KMS-11 (cell line): ENCODE results near the gene OGFOD1.

ENCODE experiments used
- H2AFZ ChIP-seq: fragments of 200-600 bp; sonication (generic); 2 replicates; pipeline ENCODE4 v1.6.1; 2016; ENCODE audit warnings: antibody characterized with exemption, mixed run types, low read depth
- H3K27ac ChIP-seq: fragments of 200-600 bp; sonication (generic); 2 replicates; pipeline ENCODE4 v1.6.1; 2016; ENCODE audit warnings: mild to moderate bottlenecking, mixed run types
- H3K27me3 ChIP-seq: fragments of 200-600 bp; sonication (generic); 2 replicates; pipeline ENCODE4 v1.6.1; 2017; ENCODE audit warnings: mild to moderate bottlenecking, low read depth, mixed run types, moderate library complexity; ENCODE audit not compliant: insufficient read depth
- H3K36me3 ChIP-seq: fragments of 200-600 bp; sonication (generic); 2 replicates; pipeline ENCODE4 v1.6.1; 2017; ENCODE audit warnings: mild to moderate bottlenecking, mixed run types; ENCODE audit not compliant: insufficient read depth
- H3K4me1 ChIP-seq: fragments of 200-600 bp; sonication (generic); 2 replicates; pipeline ENCODE4 v1.6.1; 2016; ENCODE audit warnings: mild to moderate bottlenecking, low read depth, mixed run types; ENCODE audit not compliant: poor library complexity, severe bottlenecking
- H3K4me2 ChIP-seq: fragments of 200-600 bp; sonication (generic); 2 replicates; pipeline ENCODE4 v1.7.0; 2016; ENCODE audit warnings: mild to moderate bottlenecking, mixed run types
- H3K4me3 ChIP-seq: fragments of 200-600 bp; sonication (generic); IDR thresholded peaks from 2 replicates; pipeline ENCODE4 v1.6.1; 2017; ENCODE audit warnings: low read depth, low read length, mixed read lengths; ENCODE audit not compliant: insufficient read depth
- H3K79me2 ChIP-seq: fragments of 200-600 bp; sonication (generic); 2 replicates; pipeline ENCODE4 v1.6.1; 2016; ENCODE audit warnings: low read depth, mixed run types; ENCODE audit not compliant: insufficient read depth
- H3K9ac ChIP-seq: fragments of 200-600 bp; sonication (generic); 2 replicates; pipeline ENCODE4 v1.6.1; 2016; ENCODE audit warnings: mild to moderate bottlenecking, mixed run types
- H4K20me1 ChIP-seq: fragments of 200-600 bp; sonication (generic); 2 replicates; pipeline ENCODE4 v1.6.1; 2016; ENCODE audit warnings: mild to moderate bottlenecking, mixed run types; ENCODE audit not compliant: insufficient read depth
- TF ChIP-seq, protein P1 (sequence below): fragments of 200-600 bp; sonication (generic); conservative IDR thresholded peaks from 2 replicates; pipeline ENCODE4 v1.6.1; 2017; ENCODE audit warnings: low read depth, mild to moderate bottlenecking, antibody characterized with exemption, low read length, moderate library complexity, mixed read lengths

The OGFOD1 gene

DNA sequence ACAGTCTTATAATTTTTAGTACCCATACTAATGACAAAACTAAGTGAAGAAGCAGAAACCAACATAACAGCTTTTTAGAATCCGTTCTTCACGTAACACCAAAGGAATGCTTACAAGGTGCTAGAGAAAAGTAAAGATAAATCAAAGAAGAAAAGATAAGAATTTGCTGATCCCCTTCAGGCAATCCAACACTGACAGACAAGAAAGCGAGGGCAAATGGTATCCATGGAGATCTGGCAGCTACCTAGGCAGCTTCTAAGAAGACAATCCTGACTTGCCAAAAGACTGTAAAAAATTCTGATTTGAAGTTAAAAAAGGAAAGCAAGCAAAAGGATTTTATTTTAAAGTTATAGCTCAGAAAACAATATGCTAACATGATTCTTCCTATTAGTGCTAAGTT is 53.8 kb downstream of the OGFOD1 start:
- Histone ChIP-seq H3K4me3 (no peak overlapping the region), H3K36me3 (no peaks in the 10 kb centered on the region), H4K20me1 (no peaks in the 10 kb centered on the region), H3K9ac (no peak overlapping the region), H3K4me2 (no peak overlapping the region), H3K27me3 (no peaks in the 10 kb centered on the region), H3K4me1 (no peaks in the 10 kb centered on the region), H3K79me2 (no peaks in the 10 kb centered on the region), H3K27ac (no peak overlapping the region), H2AFZ (no peak overlapping the region)
- TF ChIP-seq, protein P1, sequence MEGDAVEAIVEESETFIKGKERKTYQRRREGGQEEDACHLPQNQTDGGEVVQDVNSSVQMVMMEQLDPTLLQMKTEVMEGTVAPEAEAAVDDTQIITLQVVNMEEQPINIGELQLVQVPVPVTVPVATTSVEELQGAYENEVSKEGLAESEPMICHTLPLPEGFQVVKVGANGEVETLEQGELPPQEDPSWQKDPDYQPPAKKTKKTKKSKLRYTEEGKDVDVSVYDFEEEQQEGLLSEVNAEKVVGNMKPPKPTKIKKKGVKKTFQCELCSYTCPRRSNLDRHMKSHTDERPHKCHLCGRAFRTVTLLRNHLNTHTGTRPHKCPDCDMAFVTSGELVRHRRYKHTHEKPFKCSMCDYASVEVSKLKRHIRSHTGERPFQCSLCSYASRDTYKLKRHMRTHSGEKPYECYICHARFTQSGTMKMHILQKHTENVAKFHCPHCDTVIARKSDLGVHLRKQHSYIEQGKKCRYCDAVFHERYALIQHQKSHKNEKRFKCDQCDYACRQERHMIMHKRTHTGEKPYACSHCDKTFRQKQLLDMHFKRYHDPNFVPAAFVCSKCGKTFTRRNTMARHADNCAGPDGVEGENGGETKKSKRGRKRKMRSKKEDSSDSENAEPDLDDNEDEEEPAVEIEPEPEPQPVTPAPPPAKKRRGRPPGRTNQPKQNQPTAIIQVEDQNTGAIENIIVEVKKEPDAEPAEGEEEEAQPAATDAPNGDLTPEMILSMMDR: no peak

DNA sequence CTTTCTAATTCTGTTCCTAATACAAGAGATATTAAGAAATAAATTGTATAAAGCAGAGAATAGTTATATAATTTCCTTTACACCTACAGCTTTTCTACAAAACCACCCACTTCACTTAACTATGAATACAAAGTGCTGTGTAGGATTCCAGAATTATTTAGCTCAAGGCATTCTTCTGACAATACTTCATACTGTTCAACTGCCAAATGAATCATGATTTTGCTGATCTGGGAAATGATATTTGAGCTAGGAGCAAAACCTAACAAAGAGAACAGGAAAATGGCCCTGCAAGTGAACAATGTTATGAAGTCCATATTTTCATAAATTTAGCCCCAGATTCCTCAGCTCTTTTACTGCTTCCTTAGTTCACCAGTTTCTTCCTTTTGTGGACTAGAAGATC is 55.6 kb downstream of the OGFOD1 start:
- H2AFZ ChIP-seq: no peak overlapping the region
- H3K36me3 ChIP-seq: no peaks in the 10 kb centered on the region
- H3K4me1 ChIP-seq: no peaks in the 10 kb centered on the region
- H3K4me3 ChIP-seq: no peak overlapping the region
- no peak overlapping the region for H3K4me2 ChIP-seq
- no peaks in the 10 kb centered on the region for H3K79me2 ChIP-seq
- TF ChIP-seq, protein P1: no peak
- H3K27ac ChIP-seq: no peak overlapping the region
- no peaks in the 10 kb centered on the region for H3K27me3 ChIP-seq
- no peak overlapping the region for H3K9ac ChIP-seq
- H4K20me1 ChIP-seq: no peaks in the 10 kb centered on the region

DNA sequence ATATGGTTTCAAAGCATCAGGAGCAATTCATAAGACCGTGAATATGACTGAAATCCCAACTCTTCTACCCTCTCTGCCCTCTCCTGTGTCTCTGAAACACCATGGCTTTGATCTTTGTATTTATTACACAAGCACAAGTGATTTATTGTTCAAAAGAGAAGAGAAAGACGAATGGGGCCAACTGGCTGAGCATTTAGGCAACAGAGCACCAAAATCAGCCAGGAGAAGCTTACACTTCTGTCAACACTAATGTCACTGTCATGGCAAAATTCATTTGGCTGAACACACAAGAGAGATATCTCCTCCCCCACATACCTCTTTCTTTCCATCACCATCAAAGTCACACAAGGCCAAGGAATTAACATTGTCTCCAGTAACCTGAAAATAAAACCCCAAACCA is 59.2 kb downstream of the OGFOD1 start:
- Histone ChIP-seq H3K36me3 (no peaks in the 10 kb centered on the region), H3K4me1 (no peaks in the 10 kb centered on the region), H3K4me3 (no peak overlapping the region), H3K27me3 (no peaks in the 10 kb centered on the region), H2AFZ (no peak overlapping the region), H3K79me2 (no peaks in the 10 kb centered on the region), H4K20me1 (no peaks in the 10 kb centered on the region), H3K27ac (no peak overlapping the region), H3K4me2 (no peak overlapping the region), H3K9ac (no peak overlapping the region)
- TF ChIP-seq, protein P1: no peak

DNA sequence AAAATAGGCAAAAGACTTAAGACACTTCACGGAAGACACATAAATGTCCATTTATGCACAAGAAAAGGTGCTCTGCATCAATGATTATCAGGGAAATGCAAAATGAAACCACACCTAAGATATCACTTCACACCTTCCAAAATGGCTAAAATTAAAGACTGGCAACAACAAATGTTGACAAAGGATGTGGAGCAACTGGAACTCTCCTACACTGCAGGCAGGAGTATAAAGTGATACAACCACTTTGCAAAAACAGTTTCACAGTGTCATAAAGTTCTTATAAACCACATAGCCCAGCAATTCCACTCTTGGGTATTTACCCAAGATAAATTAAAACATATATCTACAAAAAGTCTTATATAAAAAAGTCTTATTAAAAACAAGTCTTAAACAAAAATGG is 60.7 kb downstream of the OGFOD1 start:
- H2AFZ ChIP-seq: no peak overlapping the region
- TF ChIP-seq, protein P1: no peak
- no peaks in the 10 kb centered on the region for H3K36me3 ChIP-seq
- no peak overlapping the region for H3K27ac ChIP-seq
- H3K9ac ChIP-seq: no peak overlapping the region
- H4K20me1 ChIP-seq: no peaks in the 10 kb centered on the region
- H3K4me2 ChIP-seq: no peak overlapping the region
- no peaks in the 10 kb centered on the region for H3K4me1 ChIP-seq
- H3K27me3 ChIP-seq: no peaks in the 10 kb centered on the region
- no peak overlapping the region for H3K4me3 ChIP-seq
- H3K79me2 ChIP-seq: no peaks in the 10 kb centered on the region

DNA sequence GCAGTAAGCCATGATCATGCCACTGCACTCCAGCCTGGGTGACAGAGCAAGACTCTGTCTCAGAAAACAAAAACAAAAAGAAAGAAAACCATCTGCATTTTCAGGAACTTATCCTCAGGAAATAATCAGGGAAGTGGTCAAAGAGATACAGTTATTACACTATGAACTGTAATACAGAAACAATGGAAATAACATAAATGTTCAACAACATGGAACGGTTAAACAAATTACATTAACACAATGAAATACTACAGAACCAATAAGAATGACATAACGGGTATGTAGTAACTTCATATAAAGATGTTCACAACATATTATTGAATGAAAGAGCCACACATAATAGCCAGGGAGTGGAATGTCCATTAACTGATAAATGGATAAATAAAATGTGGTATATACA is 61.7 kb downstream of the OGFOD1 start:
- H3K4me3 ChIP-seq: no peak overlapping the region
- no peak overlapping the region for H3K27ac ChIP-seq
- TF ChIP-seq, protein P1: no peak
- H3K9ac ChIP-seq: no peak overlapping the region
- no peaks in the 10 kb centered on the region for H3K79me2 ChIP-seq
- H3K4me1 ChIP-seq: no peaks in the 10 kb centered on the region
- no peaks in the 10 kb centered on the region for H4K20me1 ChIP-seq
- H2AFZ ChIP-seq: no peak overlapping the region
- H3K36me3 ChIP-seq: no peaks in the 10 kb centered on the region
- H3K4me2 ChIP-seq: no peak overlapping the region
- H3K27me3 ChIP-seq: no peaks in the 10 kb centered on the region
